H9 (cell line): ENCODE measurements around the gene PDE1A. TPM values are rescaled to one million over a fixed set of nuclear protein-coding genes. Genes with fewer than 3 reads are reported as not detected.

Experiments used
- DNase-seq: peaks from one replicate; pipeline ENCODE4 v3.0.0-alpha.2; 2017
- H2AFZ ChIP-seq: one replicate; pipeline ENCODE4 v1.6.1; 2013; ENCODE audit warnings: mild to moderate bottlenecking, low read length, control low read depth, moderate library complexity
- H2AK5ac ChIP-seq: 2 replicates; pipeline ENCODE4 v1.6.1; 2013; ENCODE audit warnings: low read length, control low read depth, mixed read lengths; ENCODE audit not compliant: insufficient read length
- H2BK120ac ChIP-seq: one replicate; pipeline ENCODE4 v1.6.1; 2013; ENCODE audit warnings: low read depth, mild to moderate bottlenecking, low read length, control low read depth, inconsistent platforms; ENCODE audit not compliant: poor library complexity, severe bottlenecking
- H2BK12ac ChIP-seq: 2 replicates; pipeline ENCODE4 v1.6.1; 2013; ENCODE audit warnings: low read length, control low read depth, mixed read lengths, low read depth; ENCODE audit not compliant: insufficient read length
- H2BK15ac ChIP-seq: 2 replicates; pipeline ENCODE4 v1.6.1; 2013; ENCODE audit warnings: low read depth, low read length, control low read depth
- H2BK20ac ChIP-seq: one replicate; pipeline ENCODE4 v1.6.1; 2013; ENCODE audit warnings: low read depth, mild to moderate bottlenecking, low read length, control low read depth, inconsistent platforms; ENCODE audit not compliant: poor library complexity, severe bottlenecking
- H2BK5ac ChIP-seq: 2 replicates; pipeline ENCODE4 v1.6.1; 2013; ENCODE audit warnings: low read length, control low read depth, mixed read lengths; ENCODE audit not compliant: insufficient read length
- H3K14ac ChIP-seq: 2 replicates; pipeline ENCODE4 v1.6.1; 2013; ENCODE audit warnings: low read length, control low read depth; ENCODE audit not compliant: insufficient read depth
- H3K18ac ChIP-seq: 2 replicates; pipeline ENCODE4 v1.6.1; 2013; ENCODE audit warnings: low read depth, mild to moderate bottlenecking, mixed read lengths, low read length, control low read depth; ENCODE audit not compliant: insufficient read length
- H3K23ac ChIP-seq: 2 replicates; pipeline ENCODE4 v1.6.1; 2013; ENCODE audit warnings: low read length, control low read depth, mixed read lengths, low read depth; ENCODE audit not compliant: insufficient read length
- H3K23me2 ChIP-seq: 2 replicates; pipeline ENCODE4 v1.6.1; 2013; ENCODE audit warnings: low read depth, mild to moderate bottlenecking, mixed read lengths, low read length, control low read depth; ENCODE audit not compliant: insufficient read length, poor library complexity, severe bottlenecking
- H3K27ac ChIP-seq: 2 replicates; pipeline ENCODE4 v1.5.1; 2013; ENCODE audit warnings: low read length, control low read depth, mixed read lengths, low read depth; ENCODE audit not compliant: insufficient read length
- H3K27me3 ChIP-seq: 2 replicates; pipeline ENCODE4 v1.6.1; 2013; ENCODE audit warnings: low read length, control low read depth, inconsistent platforms; ENCODE audit not compliant: insufficient read depth
- H3K4ac ChIP-seq: 2 replicates; pipeline ENCODE4 v1.6.1; 2013; ENCODE audit warnings: low read depth, mild to moderate bottlenecking, control low read depth, inconsistent platforms, low read length, moderate library complexity
- H3K4me1 ChIP-seq: 2 replicates; pipeline ENCODE4 v1.6.1; 2013; ENCODE audit warnings: low read length, control low read depth, inconsistent platforms; ENCODE audit not compliant: insufficient read depth
- H3K4me2 ChIP-seq: 2 replicates; pipeline ENCODE4 v1.6.1; 2013; ENCODE audit warnings: low read length, control low read depth, mixed read lengths; ENCODE audit not compliant: insufficient read length, insufficient read depth
- H3K56ac ChIP-seq: 2 replicates; pipeline ENCODE4 v1.6.1; 2013; ENCODE audit warnings: low read depth, mild to moderate bottlenecking, mixed read lengths, low read length, control low read depth; ENCODE audit not compliant: insufficient read length
- H3K79me1 ChIP-seq: 2 replicates; pipeline ENCODE4 v1.6.1; 2013; ENCODE audit warnings: low read depth, mild to moderate bottlenecking, moderate library complexity, low read length, control low read depth, inconsistent platforms; ENCODE audit not compliant: insufficient read depth, poor library complexity, severe bottlenecking
- H3K79me2 ChIP-seq: 2 replicates; pipeline ENCODE4 v1.6.1; 2013; ENCODE audit warnings: low read length, control low read depth, inconsistent platforms; ENCODE audit not compliant: insufficient read depth
- H3K9ac ChIP-seq: 2 replicates; pipeline ENCODE4 v1.6.1; 2013; ENCODE audit warnings: low read length, control low read depth, mixed read lengths; ENCODE audit not compliant: insufficient read length; ENCODE audit errors: extremely low read depth
- H3K9me3 ChIP-seq: one replicate; pipeline ENCODE4 v1.6.1; 2013; ENCODE audit warnings: low read depth, low read length, inconsistent platforms; ENCODE audit not compliant: control insufficient read depth
- H3T11ph ChIP-seq: one replicate; pipeline ENCODE4 v1.6.1; 2013; ENCODE audit warnings: mild to moderate bottlenecking, low read length, control low read depth, inconsistent platforms
- H4K20me1 ChIP-seq: one replicate; pipeline ENCODE4 v1.6.1; 2013; ENCODE audit not compliant: control insufficient read depth, insufficient read length, insufficient read depth
- H4K5ac ChIP-seq: 2 replicates; pipeline ENCODE4 v1.6.1; 2013; ENCODE audit warnings: low read depth, mild to moderate bottlenecking, mixed read lengths, low read length, control low read depth; ENCODE audit not compliant: insufficient read length
- H4K8ac ChIP-seq: replicated peaks from 2 replicates; pipeline ENCODE4 v1.6.1; 2013; ENCODE audit warnings: low read length, control low read depth, mixed read lengths, low read depth; ENCODE audit not compliant: insufficient read length
- H4K91ac ChIP-seq: 2 replicates; pipeline ENCODE4 v1.6.1; 2013; ENCODE audit warnings: low read depth, mild to moderate bottlenecking, moderate library complexity, mixed read lengths, low read length, control low read depth; ENCODE audit not compliant: insufficient read length
- H3K27ac Mint-ChIP-seq, 3 experiments: 2 replicates in 2 of 3; 3 replicates in 1 of 3; pipeline ENCODE4 v1.8.0; 2020 to 2021; ENCODE audit warnings: mixed read lengths in 3 of 3, mild to moderate bottlenecking in 1 of 3, moderate library complexity in 1 of 3
- H3K27me3 Mint-ChIP-seq: 2 replicates; pipeline ENCODE4 v1.8.0; 2021; ENCODE audit warnings: low read depth, mild to moderate bottlenecking, moderate library complexity, mixed read lengths
- H3K36me3 Mint-ChIP-seq, 3 experiments: 2 replicates in 2 of 3; 3 replicates in 1 of 3; pipeline ENCODE4 v1.8.0; 2020 to 2021; ENCODE audit warnings: low read depth in 3 of 3, mixed read lengths in 3 of 3; ENCODE audit not compliant: insufficient read depth in 1 of 3
- H3K4me1 Mint-ChIP-seq, 2 experiments: 2 replicates each; pipeline ENCODE4 v1.8.0; 2020; ENCODE audit warnings: mixed read lengths in 2 of 2
- H3K4me3 Mint-ChIP-seq, 2 experiments: 2 replicates in 1 of 2; 3 replicates in 1 of 2; pipeline ENCODE4 v1.8.0; 2020 to 2021; ENCODE audit warnings: mild to moderate bottlenecking in 2 of 2, mixed read lengths in 2 of 2, moderate library complexity in 1 of 2
- H3K9me3 Mint-ChIP-seq, 2 experiments: 2 replicates in 1 of 2; 3 replicates in 1 of 2; pipeline ENCODE4 v1.8.0; 2020; ENCODE audit warnings: mild to moderate bottlenecking in 2 of 2, mixed read lengths in 2 of 2, moderate library complexity in 1 of 2
- CTCF ChIP-seq: fragments of 200-600 bp; sonication (generic); conservative IDR thresholded peaks from 3 replicates; pipeline ENCODE4 v1.8.0; 2021; ENCODE audit warnings: antibody characterized with exemption, mild to moderate bottlenecking
- WGBS: extraction: QIAGEN DNeasy Blood & Tissue Kit; methylation state at CpG from one replicate; pipeline ENCODE4 v1.1.7; 2013; ENCODE audit warnings: missing lambda C conversion rate, low lambda C conversion rate, mixed read lengths; ENCODE audit not compliant: insufficient read length; ENCODE audit errors: extremely low coverage; 5-methylcytosine and 5-hydroxymethylcytosine counted together
- total RNA-seq: library from RNA; stranded (reverse); gene quantifications from 2 replicates; pipeline ENCODE4 v1.2.1, GENCODE V29; 2021

PDE1A gene
- total RNA-seq, 1 experiment from 2014 or later = 0.11 TPM

- no peak overlapping the region for H3T11ph ChIP-seq
- no peak overlapping the region for H3K4ac ChIP-seq
- no peaks in the 10 kb centered on the region for H3K9me3 ChIP-seq
- H4K8ac ChIP-seq = no peak overlapping the region
- no peak overlapping the region for H3K27ac Mint-ChIP-seq
- no peak overlapping the region for H3K4me2 ChIP-seq
- no CpG with 5 or more reads among the region's 8 CpGs for WGBS
- no peaks in the 10 kb centered on the region for H3K27me3 ChIP-seq
- no peak overlapping the region for H3K4me3 Mint-ChIP-seq
- H4K20me1 ChIP-seq = no peaks in the 10 kb centered on the region
- H3K23ac ChIP-seq = no peak overlapping the region
- no peak overlapping the region for H4K5ac ChIP-seq
- no peak overlapping the region for H4K91ac ChIP-seq
- no peaks in the 10 kb centered on the region for H3K79me1 ChIP-seq
- no peak overlapping the region for H2BK12ac ChIP-seq
- no peak for DNase-seq
- H2AFZ ChIP-seq = no peak overlapping the region
- H2AK5ac ChIP-seq = no peak overlapping the region
- no peak for TF ChIP-seq CTCF
- H3K79me2 ChIP-seq = no peaks in the 10 kb centered on the region
- H3K36me3 Mint-ChIP-seq = peaks cover 14 to 33% (median 26%) of the 10 kb centered on the region in 3 experiments
- peaks cover 32 to 35% of the 10 kb centered on the region in 2 experiments for H3K9me3 Mint-ChIP-seq
- no peak overlapping the region for H2BK5ac ChIP-seq
- H3K14ac ChIP-seq = no peak overlapping the region
- no peaks in the 10 kb centered on the region for H3K23me2 ChIP-seq
- H3K27me3 Mint-ChIP-seq = no peaks in the 10 kb centered on the region
- no peaks in the 10 kb centered on the region for H3K4me1 Mint-ChIP-seq
- H3K27ac ChIP-seq = no peak overlapping the region
- no peak overlapping the region for H3K18ac ChIP-seq
- H2BK120ac ChIP-seq = no peak overlapping the region
- no peak overlapping the region for H2BK15ac ChIP-seq
- H3K4me1 ChIP-seq = no peaks in the 10 kb centered on the region
- H3K9ac ChIP-seq = no peak overlapping the region
- no peak overlapping the region for H3K56ac ChIP-seq
- H2BK20ac ChIP-seq = no peak overlapping the region
Observed at GRCh38 chr2:182381225-182381624, 45.6 kb downstream of the PDE1A start.
